NCI-H2107 (cell line): ENCODE data around the gene ARV1.
"Not testable (repeated sequence)": the region's sequence is repeated elsewhere in the genome, so short reads cannot be mapped to it uniquely, and the experiment has no call there.

Experiments
- DNase-seq: peaks from one replicate; lab custom pipeline; 2025; lab: John Stamatoyannopoulos, UW

ARV1 gene

DNA sequence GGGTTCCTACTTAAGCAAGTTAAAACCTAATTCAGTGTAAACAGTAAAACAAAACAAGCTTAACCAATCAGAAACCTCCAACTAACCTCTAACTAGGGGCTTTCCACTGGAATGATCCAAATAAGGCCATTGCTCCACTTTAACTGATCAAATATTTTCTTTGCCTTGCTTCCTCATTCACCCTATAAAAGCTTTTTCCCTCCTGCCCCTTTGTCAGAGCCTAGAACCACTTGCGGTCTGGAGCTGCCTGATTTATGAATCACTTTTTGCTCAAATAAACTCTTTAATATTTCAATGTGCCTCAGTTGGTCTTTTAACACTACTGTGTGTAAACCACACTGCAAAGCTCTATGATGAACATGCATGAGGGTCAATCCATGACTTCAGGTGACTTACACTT, 65.7 kb downstream of the ARV1 start:
- DNase-seq, result no peak

DNA sequence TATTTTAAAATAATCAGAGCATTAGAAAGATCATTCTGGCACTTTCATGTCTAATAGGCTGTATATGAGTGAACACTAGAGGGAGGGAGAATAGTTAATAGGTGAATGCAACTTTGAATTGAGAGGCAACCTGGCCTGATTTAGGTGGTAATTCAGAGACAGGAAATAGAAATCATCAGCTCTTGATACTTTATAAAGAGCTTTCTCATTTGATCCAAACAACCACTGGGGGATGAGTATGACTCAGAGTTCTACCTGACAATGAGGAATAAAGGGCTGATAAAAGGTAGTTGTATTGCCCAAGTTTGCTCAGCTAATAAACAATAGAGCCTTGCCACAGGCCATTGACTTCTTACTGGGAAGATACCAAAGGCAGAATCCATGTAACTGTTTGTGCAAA, 66.4 kb downstream of the ARV1 start:
- DNase-seq, result no peak

DNA sequence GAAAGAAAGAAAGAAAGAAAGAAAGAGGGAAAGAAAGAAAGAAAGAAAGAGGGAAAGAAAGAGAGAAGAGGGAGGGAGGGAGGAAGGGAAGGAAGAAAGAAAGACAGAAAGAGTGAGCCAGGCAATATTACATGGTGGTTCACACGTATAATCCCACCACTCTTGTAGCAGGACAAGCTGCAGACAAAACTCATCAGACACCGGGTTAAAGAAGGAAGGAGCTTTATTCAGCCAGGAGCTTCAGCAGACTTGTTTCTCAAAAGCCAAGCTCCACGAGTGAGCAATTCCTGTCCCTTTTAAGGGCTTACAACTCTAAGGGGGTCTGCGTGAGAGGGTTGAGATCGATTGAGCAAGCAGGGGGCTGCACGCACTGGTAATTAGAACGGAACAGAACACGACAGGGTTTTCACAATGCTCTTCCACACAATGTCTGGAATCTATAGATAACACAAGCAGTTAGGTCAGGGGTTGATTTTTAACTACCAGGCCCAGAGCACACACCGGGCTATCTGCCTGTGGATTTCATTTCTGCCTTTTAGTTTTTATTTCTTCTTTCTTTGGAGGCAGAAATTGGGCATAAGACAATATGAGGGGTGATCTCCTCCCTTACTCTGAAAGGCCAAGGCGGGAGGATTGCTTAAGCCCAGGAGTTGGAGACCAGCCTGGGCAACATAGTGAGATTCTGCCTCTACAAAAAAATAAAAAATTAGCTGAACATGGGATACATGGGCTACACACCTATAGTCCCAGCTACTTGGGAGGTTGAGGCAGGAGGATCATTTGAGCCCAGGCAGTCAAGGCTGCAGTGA, 67.2 kb downstream of the ARV1 start:
- not testable (repeated sequence) for DNase-seq

DNA sequence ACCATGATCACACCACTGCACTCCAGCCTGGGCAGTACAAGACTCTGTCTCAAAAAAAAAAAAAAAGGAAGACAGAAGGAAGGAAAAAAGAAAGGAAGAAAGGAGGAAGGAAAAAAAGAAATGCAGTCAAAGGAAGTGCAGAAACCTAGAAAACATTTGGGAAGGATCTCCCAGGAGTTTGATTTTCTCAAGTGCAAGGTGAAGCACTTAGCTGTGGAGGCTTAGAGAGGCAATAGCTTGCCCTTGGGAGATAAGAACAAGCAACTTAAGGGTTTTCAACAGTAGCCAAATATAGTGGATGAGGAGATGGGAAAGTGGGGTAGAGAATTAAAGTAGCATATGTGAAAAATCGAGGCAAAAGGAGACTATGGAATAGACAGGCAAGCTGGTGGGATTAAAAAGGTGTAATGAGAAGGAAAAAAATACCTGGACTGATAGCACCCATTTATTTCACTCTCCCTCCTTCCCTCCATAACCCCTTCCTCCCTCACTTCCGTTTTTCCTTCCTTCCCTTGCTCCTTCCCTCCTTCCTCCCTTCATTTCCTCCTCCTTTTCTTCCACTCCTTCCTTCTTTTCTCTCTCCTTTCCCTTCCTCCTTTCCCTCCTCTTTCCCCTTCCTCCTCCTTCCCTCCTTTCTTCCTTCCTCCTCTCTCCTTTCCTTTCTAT, 68.0 kb downstream of the ARV1 start:
- no peak for DNase-seq

DNA sequence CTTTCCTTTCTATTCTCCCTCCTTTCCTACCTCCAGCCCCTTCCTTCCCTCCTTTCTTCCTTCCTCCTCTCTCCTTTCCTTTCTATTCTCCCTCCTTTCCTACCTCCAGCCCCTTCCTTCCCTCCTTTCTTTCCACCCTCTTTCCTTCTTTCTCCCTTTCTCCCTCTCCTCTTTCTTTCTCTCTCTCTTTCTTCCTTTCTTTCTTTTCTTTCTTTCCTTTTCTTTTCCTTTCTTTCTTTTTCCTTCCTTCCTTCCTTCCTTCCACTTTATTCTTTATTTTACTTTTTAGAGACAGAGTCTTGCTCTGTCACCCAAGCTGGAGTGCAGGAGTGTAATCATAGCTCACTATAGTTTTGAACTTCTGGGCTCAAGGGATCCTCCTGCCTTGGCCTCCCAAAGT, 68.6 kb downstream of the ARV1 start:
- DNase-seq, result not testable (repeated sequence)

DNA sequence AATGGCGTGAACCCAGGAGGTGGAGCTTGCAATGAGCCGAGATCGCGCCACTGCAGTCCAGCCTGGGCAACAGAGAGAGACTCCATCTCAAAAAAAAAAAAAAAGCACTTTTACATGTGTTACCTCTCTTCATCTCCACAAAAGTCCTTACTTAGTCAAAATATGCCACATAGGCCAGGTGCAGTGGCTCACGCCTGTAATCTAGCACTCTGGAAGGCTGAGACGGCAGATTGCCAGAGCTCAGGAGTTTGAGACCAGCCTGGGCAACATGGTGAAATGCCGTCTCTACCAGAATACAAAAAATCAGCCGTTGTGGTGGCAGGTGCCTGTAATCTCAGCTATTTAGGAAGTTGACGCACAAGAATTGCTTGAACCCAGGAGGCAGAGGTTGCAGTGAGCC, 69.5 kb downstream of the ARV1 start:
- DNase-seq, result not testable (repeated sequence)

DNA sequence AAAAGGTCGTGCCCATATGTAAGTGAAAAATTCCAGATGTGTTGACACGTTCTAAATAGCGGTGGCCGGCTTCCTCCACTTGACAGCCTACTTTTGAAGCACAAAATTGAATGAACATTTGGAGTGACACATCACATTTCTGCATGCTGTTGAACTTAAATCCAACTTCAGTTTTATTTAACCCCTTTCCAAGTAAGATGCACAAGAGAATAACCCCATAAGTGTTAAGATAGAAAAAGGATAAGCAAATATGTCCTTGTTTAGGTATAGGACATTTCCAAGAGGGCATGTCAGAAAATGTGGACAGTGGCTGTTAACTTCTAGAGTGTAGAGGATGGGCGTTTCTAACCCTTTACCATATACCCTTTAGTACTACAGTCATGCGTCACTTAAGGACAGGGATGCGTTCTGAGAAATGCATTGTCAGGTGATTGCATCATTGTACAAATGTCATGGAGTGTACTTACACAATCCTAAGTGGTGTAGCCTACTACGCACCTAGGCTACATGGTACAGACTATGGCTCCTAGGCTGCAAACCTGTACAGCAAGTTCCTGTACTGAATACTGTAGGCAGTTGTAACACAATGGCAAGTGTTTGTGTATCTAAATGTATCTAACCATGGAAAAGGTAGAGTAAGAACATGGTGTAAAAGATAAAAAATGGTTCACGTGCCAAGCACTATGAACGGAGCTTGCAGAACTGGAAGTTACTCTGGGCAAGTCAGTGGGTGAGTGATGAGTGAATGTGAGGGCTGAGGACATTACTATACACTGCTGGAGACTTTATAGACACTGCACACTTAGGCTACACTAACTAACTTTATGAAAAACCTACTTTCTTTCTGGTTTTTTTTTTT, 70.5 kb downstream of the ARV1 start:
- DNase-seq, result no peak
